Activated B cell treated with CpG ODN at 0.5 μM for 24 hours (primary cell): ENCODE results near the gene ZNHIT3. TPM values are rescaled to one million over a fixed set of nuclear protein-coding genes. Genes with fewer than 3 reads are reported as not detected.
"Not testable (repeated sequence)": the region's sequence is repeated elsewhere in the genome, so short reads cannot be mapped to it uniquely, and the experiment has no call there.

Source experiments
- ATAC-seq: fragments of 200-7000 bp; cut with Tn5 transposase; one replicate; pipeline ENCODE4 v1.10.0; 2021; ENCODE audit warnings: low read depth, mild to moderate bottlenecking, moderate library complexity
- CTCF ChIA-PET: fragments of 350-600 bp; sonication (Branson Sonifier 250); formaldehyde crosslinking; loops from one replicate; lab custom pipeline; 2021; ENCODE audit warnings: antibody characterized with exemption; lab: Charles Lee
- POLR2A ChIA-PET: fragments of 350-600 bp; sonication (Branson Sonifier 250); formaldehyde crosslinking; loops from one replicate; lab custom pipeline; 2021; ENCODE audit warnings: antibody characterized with exemption; lab: Charles Lee
- DNase-seq: peaks from one replicate; pipeline ENCODE4 v3.0.0; 2022
- H3K27ac Mint-ChIP-seq: one replicate; pipeline ENCODE4 v1.8.0; 2020; ENCODE audit warnings: mixed read lengths
- H3K27me3 Mint-ChIP-seq: one replicate; pipeline ENCODE4 v1.8.0; 2021; ENCODE audit warnings: mixed read lengths
- H3K36me3 Mint-ChIP-seq: one replicate; pipeline ENCODE4 v1.8.0; 2021; ENCODE audit warnings: low read depth, mixed read lengths
- H3K4me1 Mint-ChIP-seq: one replicate; pipeline ENCODE4 v1.8.0; 2021; ENCODE audit warnings: mixed read lengths
- H3K4me3 Mint-ChIP-seq: one replicate; pipeline ENCODE4 v1.8.0; 2020; ENCODE audit warnings: mild to moderate bottlenecking, mixed read lengths
- H3K9me3 Mint-ChIP-seq: one replicate; pipeline ENCODE4 v1.8.0; 2020; ENCODE audit warnings: mixed read lengths
- intact Hi-C: fragments of 100-400 bp; cut with micrococcal nuclease; formaldehyde crosslinking; loops from one replicate; pipeline ENCODE4 v1.15.1; 2024
- total RNA-seq: library from RNA; stranded (reverse); gene quantifications from 2 replicates; pipeline ENCODE4 v1.2.3, GENCODE V29; 2022
- TF ChIP-seq, protein P1 (sequence below): fragments of 200-600 bp; IDR thresholded peaks from one replicate; pipeline ENCODE4 v1.8.0; 2022; ENCODE audit warnings: antibody characterized with exemption, mild to moderate bottlenecking

ZNHIT3 gene
- total RNA-seq, result 35.5 and 37.0 TPM in 2 replicates

DNA sequence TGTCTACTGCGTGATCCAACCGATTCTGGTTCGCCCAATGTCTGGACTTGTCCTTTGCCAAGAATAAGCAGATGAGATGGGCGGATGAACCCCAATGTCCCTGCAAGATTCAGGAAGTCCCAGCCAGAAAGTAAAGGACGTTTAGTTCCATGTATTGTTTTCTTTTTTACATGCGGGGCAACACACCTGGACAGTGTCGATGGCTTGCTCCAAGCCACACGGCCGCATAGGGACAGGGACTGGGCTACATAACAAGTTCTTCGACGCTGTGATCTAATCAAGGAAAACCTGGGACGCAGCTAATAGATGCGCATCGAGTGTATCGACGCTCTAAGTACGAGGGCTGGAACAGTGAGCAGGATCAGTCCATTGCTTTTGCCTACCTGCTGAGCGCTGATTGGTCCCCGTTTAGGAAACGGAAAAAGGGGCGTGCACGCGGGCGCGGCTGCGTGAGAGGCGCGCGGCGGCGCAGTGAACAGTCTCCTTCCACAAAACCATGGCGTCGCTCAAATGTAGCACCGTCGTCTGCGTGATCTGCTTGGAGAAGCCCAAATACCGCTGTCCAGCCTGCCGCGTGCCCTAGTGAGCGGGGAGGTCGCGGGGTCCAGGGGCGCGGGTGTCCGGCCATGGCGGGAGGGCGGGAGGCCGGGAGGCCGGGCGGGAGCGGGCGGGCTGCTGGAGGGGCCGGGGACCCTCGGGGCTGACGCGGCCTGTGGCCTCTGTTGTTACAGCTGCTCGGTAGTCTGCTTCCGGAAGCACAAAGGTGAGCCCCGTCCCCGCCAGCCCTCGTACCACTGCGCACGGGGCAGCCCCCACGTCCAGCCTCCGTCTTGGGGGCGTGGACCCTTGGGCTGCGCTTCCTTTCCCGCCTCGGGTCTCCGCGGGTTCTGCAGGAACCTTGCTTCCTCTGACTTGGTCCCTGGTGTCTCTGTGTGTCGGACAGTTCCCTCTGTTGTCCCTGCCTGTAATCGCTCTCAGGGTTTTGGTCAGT lies at the start of gene ZNHIT3:
Gene ZNHIT3 (plus strand): TSS at position 478 of the 991 bp plus-strand sequence. CDS start 19 bp downstream, at position 497.
- Mint-ChIP-seq H3K4me1 (peaks cover 60% of the 10 kb centered on the region), H3K27me3 (peaks cover 10% of the 10 kb centered on the region), H3K9me3 (no peaks in the 10 kb centered on the region), H3K27ac (peak within 1 kb of the TSS; percentile 96), H3K36me3 (peaks cover 30% of the 10 kb centered on the region), H3K4me3 (peak within 1 kb of the TSS; percentile 98)
- peak; percentile 89 for ATAC-seq
- TF ChIP-seq, protein P1, sequence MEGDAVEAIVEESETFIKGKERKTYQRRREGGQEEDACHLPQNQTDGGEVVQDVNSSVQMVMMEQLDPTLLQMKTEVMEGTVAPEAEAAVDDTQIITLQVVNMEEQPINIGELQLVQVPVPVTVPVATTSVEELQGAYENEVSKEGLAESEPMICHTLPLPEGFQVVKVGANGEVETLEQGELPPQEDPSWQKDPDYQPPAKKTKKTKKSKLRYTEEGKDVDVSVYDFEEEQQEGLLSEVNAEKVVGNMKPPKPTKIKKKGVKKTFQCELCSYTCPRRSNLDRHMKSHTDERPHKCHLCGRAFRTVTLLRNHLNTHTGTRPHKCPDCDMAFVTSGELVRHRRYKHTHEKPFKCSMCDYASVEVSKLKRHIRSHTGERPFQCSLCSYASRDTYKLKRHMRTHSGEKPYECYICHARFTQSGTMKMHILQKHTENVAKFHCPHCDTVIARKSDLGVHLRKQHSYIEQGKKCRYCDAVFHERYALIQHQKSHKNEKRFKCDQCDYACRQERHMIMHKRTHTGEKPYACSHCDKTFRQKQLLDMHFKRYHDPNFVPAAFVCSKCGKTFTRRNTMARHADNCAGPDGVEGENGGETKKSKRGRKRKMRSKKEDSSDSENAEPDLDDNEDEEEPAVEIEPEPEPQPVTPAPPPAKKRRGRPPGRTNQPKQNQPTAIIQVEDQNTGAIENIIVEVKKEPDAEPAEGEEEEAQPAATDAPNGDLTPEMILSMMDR, result no peak
- intact Hi-C loops, result loop anchor here (1.0 to 5.0 kb wide), 6 partner anchors 48 to 1244 kb away; partner anchors contain the start of genes DHRS11, MYO19, PIGW and SLFN5
- ChIA-PET POLR2A (interaction anchor here (0.7 to 2.5 kb wide), 7 partner anchors 49 to 901 kb away, joined by 3 to 27 read pairs (median 5); partner anchors contain the start of genes GGNBP2, MRM1, MYO19 and PIGW), CTCF (interaction anchor here (1.7 to 7.2 kb wide), 3 partner anchors 338 to 516 kb away, joined by 9 to 96 read pairs (median 10); no protein-coding TSS in a partner anchor)
- peak; percentile 80 for DNase-seq

DNA sequence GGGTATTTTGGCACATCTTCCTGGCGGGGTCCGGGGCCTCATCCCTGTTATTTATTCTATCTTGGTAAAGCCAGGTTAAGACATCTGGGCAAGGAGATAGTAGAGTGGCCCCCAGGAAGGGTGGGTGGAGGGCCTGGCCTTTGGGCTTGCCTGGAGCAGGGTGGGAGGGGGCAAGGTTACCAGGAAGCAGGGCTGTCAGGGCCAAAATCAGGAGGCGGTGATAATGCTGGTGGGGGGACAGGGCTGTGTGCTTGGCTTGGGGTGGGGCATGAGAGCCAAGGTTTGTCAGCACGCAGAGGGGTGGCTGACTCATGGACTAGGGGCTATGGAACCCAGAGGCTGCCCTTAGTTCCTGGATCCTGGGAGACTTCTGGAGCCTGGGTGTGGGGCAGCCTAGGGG lies 44.7 kb upstream of the ZNHIT3 start:
- H3K36me3 Mint-ChIP-seq, intact Hi-C loops, H3K4me1 Mint-ChIP-seq, CTCF ChIA-PET, POLR2A ChIA-PET, H3K27ac Mint-ChIP-seq, DNase-seq, H3K27me3 Mint-ChIP-seq, H3K4me3 Mint-ChIP-seq, H3K9me3 Mint-ChIP-seq, ATAC-seq: not testable (repeated sequence)

DNA sequence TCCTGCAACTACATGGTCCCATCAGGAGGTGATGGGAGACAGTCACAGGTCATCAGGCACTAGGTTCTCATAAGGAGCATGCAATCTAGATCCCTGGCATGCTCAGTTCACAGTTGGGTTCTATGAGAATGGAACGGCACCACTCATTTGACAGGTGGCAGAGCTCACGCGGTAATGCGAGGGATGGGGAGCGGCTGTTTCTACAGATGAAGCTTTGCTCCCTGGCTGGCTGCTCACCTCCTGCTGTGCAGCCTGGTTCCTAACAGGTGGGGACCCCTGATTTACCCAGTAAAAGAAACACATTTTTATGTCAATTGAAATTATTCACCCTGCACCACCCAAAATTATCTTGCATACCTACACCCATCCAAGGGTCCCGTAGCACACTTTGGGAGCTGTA lies 42.7 kb upstream of the ZNHIT3 start:
- CTCF ChIA-PET, result no interaction called here
- no peak for ATAC-seq
- POLR2A ChIA-PET, result no interaction called here

DNA sequence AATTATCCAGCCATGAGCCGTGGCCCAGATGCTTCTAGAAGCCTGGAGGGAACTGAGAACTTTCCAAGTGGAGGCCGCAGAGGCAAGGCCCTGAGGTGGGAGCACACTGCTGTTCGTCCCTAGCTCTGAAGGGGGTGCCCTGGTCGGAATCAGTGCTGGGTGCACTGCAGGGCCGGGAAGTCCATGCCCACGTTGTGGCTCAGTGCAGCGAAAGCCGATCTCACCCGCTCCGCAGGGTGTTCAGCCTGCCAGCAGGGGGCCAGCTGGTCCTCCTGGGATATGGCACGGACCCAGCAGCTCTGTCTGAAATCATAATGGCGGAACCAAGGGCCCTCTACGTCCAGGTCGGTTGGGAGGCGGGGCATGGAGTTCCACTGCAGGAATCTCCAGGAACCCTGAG lies 36.5 kb upstream of the ZNHIT3 start:
- H3K27me3 Mint-ChIP-seq, ATAC-seq: not testable (repeated sequence)

More for the DNA sequence above, 42.7 kb upstream of the ZNHIT3 start:
- H3K36me3 Mint-ChIP-seq, result no peaks in the 10 kb centered on the region
- no peaks in the 10 kb centered on the region for H3K4me1 Mint-ChIP-seq
- no peak overlapping the region for H3K27ac Mint-ChIP-seq
- H3K4me3 Mint-ChIP-seq, result no peak overlapping the region
- no peak for DNase-seq
- TF ChIP-seq, protein P1, result no peak
- H3K27me3 Mint-ChIP-seq, result no peaks in the 10 kb centered on the region
- no peaks in the 10 kb centered on the region for H3K9me3 Mint-ChIP-seq
- intact Hi-C loops, result no loop called here

DNA sequence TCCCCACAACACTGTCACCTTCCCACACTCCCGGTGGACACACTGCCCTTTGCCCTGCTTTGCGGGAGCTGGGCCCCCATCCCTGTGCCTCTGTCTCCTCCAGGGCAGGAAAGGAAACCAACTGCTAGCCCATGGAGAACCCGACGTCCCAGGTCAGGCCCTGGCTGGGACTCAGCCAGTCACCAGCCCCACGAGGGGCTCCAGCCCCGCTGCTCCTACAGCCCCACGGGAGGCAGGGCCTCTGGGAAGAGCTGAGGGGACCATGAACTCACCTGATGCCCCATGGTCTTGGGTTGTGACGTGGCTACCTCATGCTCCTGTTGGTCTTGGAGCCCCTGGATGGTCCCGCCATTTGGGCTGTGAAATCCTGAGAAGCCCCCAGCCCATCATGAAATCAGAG lies 33.6 kb upstream of the ZNHIT3 start:
- H3K4me3 Mint-ChIP-seq, H3K9me3 Mint-ChIP-seq, H3K36me3 Mint-ChIP-seq, DNase-seq, intact Hi-C loops, H3K4me1 Mint-ChIP-seq, POLR2A ChIA-PET, ATAC-seq, H3K27ac Mint-ChIP-seq, CTCF ChIA-PET, H3K27me3 Mint-ChIP-seq: not testable (repeated sequence)

More for the DNA sequence above, 36.5 kb upstream of the ZNHIT3 start:
- H3K4me1 Mint-ChIP-seq, H3K36me3 Mint-ChIP-seq, DNase-seq, CTCF ChIA-PET, H3K9me3 Mint-ChIP-seq, intact Hi-C loops, H3K4me3 Mint-ChIP-seq, POLR2A ChIA-PET, H3K27ac Mint-ChIP-seq: not testable (repeated sequence)

DNA sequence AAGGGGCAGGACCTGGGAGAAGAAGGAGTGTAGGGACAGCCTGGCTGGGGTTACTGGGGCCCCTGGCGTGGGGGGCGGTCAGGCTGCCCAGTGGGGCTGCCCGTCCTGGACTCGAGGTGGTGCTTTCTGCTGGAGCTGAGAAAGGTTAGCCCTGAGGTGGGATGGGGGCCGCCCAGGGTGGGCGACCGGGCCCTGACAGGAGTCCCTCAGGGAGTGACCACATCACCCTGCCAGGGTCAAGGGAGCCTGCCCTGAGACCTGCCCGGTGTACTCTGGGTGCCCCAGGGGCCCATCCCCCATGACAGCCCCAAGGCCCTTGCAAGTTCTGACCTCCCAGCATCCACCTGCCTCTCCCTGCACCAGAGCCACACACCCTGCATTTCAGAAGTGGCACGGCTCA lies 28.8 kb upstream of the ZNHIT3 start:
- intact Hi-C loops, H3K4me3 Mint-ChIP-seq, DNase-seq, H3K27ac Mint-ChIP-seq, POLR2A ChIA-PET, H3K9me3 Mint-ChIP-seq, H3K36me3 Mint-ChIP-seq, ATAC-seq, H3K4me1 Mint-ChIP-seq, CTCF ChIA-PET: not testable (repeated sequence)
- peaks cover 23% of the 10 kb centered on the region for H3K27me3 Mint-ChIP-seq

DNA sequence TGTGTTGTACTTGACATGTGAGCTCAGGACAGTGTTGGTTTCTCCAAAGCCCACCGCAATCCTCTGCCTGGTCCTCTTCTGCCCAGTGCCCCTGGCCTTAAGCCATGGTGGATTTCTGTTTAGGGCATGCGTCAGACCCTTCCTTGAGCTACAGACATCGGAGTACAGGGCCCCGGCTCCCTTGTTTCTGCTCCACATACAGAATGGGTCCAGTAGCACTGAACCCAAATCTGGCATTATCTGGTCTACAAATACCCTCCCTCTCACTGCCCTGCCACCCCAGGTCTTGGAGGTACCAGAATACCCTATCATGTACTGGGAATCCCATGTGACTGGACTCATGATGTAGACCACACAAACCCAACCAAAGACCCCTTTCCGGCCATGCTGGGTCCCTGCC lies 27.4 kb upstream of the ZNHIT3 start:
- Mint-ChIP-seq H3K4me1 (no peaks in the 10 kb centered on the region), H3K27ac (no peak overlapping the region), H3K36me3 (no peaks in the 10 kb centered on the region), H3K9me3 (no peaks in the 10 kb centered on the region), H3K4me3 (no peak overlapping the region), H3K27me3 (peaks cover 35% of the 10 kb centered on the region)
- TF ChIP-seq, protein P1, result no peak
- CTCF ChIA-PET, result interaction anchor here (1.7 kb wide), 1 partner anchor 24 kb away, joined by 4 read pairs; no protein-coding TSS in a partner anchor
- intact Hi-C loops, result no loop called here
- ATAC-seq (no peak), DNase-seq (no peak)
- POLR2A ChIA-PET, result no interaction called here
